HG03097 (cell line): ENCODE data around the gene WWOX.

Source experiments
- ATAC-seq: cut with Tn5 transposase; IDR thresholded peaks from one replicate; pipeline ENCODE4 v1.9.1; 2021; ENCODE audit not compliant: unreplicated experiment, low FRiP score

Gene WWOX

DNA sequence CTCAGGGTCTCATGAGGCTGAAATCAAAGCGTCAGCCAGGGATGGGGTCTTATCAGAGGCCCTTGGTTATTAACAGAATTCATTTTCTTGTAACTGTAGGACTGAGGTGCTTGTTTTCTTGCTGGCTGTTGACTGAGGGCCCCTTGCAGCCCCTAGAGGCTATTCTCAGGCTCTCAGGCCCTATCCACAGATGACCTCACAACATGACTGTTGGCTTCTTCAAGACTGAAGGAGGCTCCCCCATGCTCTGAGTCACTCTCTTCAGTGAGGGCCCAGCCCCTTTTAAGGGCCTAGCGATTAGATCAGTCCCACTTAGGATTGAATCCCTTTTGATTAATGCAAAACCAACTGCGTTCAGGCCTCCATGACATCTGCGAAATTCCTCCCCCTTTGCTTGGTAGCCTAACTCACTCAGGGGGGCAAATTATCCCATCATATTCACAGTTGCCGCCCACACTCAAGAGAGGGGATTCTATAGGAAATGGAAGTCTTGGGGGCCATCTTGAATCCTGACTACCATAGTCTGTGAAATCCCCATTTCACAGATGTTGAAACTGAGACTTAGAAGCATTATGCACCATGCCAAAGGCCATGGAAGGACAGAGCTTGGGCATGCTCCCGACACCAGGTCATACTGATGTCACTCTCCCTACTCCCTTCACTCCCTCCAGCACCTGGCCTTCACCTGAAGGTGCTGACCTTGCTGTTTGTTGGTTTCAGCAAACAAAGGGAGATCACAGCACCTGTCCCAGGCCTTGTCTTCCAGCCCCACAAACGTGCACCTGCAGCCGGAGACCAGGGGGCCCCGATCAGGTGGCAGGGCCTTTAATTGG lies 908.8 kb downstream of the WWOX start:
- ATAC-seq: no peak

DNA sequence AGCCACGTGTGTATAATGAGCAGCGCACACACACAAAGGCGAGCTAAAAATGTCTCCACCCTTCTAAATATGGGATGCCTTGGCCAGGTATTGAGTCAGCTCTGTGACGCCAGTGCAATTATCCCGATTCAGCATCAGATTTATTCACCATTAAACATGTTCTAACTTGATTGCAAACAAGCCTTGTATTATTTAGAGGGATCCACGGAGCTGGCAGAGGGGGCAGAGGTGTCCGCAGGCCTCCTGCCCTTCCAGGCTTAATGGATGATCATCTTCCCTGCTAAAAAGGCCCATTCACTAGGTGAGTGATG lies 909.4 kb downstream of the WWOX start:
- no peak for ATAC-seq

DNA sequence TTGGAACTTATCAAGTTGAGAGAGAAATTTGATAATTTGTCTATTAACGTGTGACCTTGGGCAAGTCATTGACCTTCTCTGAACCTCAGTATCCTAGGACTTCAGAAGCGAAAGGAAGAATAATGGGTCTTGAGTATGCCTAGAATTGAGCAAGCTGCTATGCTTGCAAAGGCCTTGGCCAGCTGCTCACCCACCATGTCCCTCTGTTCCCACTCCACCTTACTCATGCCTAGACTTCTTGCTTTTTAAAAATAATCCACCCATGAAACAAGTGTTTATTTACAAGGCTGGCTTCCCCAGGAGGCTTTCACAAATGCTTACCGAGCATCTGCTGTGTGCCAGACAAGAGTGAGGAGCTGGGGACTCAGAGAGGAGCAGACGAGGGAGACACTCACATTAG lies 910.4 kb downstream of the WWOX start:
- no peak for ATAC-seq

DNA sequence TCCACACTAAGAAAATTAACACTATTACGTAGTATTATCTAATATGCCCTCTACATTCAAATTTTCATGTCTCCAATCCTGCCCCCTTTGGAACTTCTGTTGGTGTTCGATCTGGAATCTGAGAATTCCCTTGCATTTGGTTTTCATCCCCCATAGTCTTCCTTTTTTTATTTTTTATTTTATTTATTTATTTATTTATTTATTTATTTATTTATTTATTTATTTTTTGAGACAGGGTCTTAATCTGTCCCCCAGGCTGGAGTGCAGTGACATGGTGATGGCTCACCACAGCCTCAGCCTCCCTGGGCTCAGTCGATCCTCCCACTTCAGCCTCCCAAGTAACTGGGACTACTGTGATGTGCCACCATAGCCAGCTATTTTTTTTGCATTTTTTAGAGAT lies 911.8 kb downstream of the WWOX start:
- no peak for ATAC-seq

DNA sequence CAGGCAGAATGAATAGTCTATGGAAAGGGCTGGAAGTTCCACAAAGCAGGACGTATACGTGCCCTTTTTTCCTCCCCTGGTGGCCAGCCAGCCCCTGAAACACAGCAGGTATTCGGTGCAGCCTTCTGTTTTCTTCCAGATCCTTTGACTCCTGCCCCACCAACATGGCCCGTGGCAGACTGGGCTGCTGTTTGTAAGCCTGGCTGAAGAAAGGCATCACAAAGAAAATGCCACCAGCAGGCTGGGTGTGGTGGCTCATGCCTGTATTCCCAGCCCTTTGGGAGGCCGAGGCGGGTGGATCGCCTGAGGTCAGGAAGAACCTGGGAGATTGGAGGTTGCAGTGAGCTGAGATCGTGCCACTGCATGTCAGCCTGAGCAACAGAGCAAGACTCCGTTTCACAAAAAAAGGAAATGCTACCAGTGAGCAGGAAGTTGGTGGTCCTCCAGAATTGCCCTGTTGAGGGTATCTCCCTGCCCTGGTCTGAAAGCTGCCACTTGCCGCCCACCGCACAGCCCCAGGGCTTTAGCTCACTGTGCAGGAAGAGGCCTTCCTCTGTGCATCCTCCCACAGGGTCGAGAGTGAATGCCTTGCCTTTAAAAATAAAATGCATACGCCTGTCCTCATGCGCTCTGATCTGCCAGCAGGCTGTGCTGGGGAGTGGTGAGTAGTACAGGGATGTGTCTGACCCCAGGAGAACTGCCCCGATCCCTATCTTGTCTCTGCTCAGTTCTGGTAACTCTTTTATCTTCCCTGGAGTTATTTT lies 913.4 kb downstream of the WWOX start:
- ATAC-seq: no peak

DNA sequence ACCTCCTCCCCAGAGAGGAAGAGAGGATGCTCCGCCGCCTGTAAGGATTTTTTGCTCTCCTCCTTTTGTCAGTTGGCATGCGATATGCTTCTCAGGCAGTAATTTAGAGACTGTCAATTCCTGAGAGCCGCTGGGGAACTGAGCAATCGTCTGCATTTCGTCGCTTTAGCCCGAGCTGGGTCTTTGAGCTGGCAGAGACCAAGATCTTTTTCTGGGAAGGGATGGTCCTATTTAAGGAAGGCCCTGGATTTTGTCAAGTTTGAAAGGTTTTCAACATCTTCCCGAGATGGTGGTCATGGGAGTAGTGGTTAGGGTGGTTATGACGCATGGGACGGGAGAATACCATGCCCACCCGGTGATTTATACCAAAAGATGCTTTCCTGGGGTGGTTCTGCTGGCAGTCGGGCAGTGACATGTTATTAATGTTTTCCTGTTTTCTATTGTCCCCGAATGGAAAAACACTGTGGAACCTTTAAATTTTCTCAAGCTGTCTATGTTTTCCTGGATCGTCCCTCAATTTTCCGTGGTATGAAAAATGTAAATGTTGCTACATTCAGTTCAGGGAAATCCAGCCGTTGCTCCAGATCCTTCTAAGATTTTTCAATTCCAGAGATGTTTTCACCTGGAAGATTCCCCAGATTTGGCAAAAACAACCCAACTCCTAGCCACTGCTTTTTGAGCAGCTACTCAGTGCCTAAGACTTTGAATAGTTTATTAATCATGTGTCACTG lies 914.6 kb downstream of the WWOX start:
- ATAC-seq: no peak

DNA sequence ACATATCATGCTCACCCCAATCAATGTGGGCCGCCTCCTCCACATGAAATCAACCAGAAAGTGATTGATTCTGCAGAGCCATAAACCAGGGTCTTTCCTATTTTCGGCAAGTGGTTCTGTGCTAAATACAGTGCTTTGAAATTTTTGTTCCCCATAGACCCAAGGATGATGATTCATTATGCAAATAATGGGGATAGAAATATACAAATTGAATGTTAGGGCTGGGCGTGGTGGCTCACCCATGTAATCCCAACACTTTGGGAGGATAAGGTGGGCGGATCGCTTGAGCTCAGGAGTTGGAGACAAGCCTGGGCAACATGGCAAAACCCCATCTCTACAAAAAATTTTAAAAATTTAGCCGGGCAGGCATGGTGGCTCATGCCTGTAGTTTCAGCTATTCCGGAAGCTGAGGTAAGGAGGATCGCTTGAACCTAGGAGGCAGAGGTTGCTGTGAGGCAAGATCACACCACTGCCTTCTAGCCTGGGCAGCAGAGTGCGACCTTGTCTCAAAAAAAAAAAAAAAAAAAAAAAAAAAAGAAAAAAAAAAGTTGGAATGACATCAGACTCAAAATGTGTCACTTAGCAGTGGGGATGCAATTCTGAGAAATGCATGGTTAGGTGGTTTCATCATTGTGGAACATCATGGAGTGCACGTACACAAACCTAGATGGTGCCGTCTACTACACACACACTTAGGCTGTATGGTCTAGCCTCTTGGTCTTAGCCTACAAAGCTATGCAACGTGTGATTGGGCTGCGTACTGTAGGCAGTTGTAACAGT lies 919.4 kb downstream of the WWOX start:
- no peak for ATAC-seq

DNA sequence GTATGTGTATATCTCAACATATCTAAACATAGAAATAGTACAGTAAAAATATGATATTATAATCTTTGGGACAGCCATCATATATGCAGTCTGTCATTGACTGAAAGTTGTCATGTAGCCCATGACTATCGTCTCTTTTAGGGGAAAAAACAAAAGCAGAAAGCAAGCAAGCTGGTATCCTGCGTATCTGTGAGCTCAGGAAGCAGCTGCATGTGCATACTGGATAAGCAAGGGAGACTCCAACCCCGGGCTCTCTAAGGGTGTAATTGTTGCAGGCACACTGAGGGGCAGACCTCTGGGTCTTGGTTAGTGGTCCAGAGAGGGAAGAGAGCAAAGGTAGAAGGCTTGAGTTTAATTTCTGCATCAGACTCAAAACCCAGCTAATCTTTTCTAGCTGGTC lies 920.0 kb downstream of the WWOX start:
- no peak for ATAC-seq

DNA sequence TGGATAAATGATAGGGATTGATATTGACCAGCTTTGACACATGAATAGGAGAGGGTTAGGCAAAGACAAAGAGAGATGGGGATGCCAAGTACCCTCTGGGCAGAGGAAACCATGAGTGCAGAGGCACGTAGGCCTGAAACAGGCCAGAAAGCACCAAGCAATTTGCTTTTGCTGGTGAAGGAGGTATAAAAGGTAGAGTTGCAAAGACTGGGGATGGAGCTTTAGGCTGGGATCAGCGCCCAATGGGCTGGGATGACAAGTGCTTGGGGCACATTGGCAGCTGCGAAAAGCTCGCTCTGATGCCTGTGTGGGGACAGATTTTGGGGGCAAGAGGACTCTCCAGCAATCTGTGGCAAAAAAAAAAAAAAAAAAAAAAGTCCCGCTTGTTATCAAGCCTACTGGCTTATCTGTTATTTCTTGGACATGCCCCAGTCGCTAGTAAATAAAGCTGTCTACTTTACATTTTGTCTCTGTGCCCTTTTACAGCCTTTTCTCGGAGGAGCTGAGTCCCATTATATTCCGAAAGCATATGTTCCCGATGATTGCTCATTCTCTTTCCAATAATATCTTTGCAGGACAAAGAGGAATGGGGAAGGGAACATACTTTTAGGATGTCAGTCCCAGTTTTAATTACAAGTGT lies 922.7 kb downstream of the WWOX start:
- ATAC-seq: no peak

DNA sequence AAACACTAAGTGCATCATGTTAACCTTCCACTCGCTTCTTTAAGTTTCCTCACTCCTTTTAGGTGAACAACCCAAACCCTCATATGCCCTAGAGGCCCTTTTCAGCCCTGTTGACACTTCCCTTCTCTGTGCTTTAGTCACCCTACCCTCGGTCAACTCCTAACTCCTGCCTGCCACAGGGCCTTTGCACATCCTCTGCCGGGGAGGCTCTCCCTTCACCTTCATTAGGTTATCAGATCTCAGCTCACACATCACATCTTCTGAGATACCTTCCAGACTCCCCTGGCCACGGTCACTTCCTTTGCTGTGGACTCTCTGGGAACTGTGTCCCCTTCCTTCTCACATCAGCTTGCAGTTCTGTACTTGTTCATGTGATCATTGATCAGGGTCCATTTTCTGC lies 926.7 kb downstream of the WWOX start:
- no peak for ATAC-seq

DNA sequence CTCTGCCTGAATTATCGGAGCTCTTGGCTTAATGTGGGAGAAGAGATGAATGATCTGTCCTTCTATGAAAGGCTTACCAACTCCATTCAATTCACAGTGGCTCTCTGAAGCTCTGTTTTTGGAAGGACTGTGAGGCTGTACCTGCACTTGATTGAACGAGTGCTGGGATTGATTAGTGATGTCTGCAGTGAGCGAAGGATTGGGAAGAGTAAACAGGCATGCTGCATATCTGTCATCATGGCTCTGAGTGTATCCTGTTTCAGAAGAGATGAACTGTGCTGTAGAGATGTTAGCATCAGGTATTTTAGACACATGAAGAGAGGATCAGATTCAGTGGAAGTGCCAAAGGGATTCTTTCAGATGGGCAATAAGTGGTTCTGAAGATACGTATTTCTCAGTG lies 937.1 kb downstream of the WWOX start:
- no peak for ATAC-seq

DNA sequence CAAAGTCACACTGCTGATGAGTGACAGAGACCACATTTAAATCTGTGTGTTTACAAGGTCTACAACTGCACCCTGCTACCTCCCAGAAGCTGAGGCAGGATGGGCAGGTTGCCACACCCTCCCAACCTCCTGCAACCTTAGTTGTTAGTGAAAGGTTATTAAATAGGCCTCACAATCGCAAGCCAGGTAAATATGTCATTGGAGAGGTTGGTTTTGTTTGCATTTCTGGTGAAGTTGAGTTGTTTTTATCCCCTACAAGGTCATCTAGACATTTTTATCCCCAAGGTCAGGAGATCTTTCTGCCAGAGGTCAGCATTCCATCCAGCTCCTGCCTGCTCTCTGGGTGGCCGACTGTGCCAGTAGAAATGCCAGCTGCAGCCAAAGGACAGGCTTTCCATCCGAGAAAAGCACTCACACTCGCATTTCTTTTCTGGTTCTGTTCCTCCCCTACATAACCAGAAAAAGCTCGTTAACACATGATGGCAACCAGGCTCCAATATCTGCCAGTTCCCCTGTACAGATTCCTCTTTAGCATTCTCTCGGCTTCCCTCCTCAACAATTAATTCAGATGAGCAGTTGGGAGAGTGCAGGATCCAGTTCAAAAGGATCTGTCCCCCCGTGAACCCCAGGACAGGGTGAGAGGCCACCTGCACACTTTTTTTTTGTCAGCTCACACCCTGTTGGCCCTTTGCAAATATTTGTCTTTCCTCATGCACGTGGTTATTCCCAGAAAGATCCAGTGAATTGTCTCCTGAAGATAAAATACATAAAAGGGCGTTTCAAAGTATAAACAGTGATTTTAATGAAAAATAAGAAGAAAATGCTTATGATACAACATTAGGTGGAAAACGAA lies 938.3 kb downstream of the WWOX start:
- ATAC-seq: no peak

DNA sequence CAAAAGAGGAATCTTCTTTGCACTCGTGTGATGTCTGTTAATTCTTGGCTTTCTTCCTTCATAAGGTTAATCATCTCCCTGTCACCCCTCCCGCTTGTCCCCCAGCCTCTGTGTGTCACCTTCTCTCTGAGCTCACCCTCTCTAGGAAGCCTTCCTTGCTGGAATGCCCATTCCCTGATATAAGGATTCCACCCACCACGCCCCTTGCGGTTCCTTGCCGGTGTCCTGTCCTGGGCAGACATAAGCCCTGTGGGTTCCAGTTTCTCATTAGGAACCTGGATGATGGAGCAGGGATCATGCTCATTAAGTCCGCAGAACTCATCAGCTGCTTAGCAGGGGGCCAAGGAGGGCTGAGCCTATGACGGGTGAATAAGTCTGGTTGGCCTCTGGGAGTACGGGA lies 941.8 kb downstream of the WWOX start:
- ATAC-seq: no peak

DNA sequence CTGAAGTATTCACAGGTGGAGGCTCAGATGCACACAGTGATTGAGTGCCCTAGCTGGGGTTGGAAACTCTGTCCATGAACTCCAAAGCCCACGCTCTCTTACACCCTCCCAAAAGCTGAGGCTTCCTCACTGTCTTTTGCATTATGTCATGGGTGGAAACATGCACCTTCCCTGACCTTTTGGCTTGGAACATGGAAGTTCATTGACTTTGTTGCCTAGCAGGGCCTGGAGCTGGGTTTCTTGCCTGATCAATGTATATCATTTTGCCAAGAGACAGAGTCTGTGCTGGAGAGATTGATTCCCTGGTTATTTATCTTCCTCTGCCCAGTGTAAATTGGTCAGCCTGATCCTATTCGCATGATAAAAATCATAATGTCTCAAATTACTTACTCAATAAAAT lies 942.7 kb downstream of the WWOX start:
- no peak for ATAC-seq

DNA sequence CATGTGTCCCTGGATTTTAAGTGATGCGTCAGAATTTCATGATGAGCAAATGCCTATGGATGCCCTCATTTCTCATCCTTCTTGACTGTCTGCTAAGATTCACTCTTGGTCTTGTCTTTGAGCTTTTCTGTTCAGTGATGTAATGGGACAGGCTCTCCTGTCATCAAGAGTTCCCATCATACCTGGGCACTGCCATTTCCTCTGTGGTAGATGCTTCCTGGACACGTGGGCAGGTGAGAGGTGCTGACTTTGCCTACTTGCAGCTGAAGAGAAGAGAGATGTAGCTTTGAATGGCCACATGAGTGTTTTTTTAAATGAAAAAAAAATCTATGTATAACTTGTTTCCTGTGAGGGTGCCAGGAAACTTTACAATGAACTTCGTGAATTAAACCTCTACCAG lies 943.4 kb downstream of the WWOX start:
- no peak for ATAC-seq

DNA sequence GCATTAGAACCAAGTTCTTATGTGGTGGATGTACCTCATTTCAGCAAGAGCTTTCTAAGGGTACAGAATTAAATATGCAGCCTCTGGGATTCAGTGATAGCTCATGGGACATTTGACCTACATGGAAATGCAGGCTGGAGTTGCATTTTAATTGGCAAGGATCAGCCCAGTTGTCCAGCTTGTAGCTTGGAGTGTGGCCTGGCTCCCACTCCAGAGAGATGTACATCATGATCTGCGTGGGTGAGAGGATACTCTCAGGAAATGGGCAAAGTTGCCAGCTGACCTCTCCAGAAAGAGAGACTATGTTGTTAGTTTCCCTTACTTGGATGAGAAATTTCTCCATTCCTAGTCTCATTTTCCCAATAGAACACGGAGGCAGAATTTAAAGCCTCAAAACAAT lies 945.7 kb downstream of the WWOX start:
- no peak for ATAC-seq

DNA sequence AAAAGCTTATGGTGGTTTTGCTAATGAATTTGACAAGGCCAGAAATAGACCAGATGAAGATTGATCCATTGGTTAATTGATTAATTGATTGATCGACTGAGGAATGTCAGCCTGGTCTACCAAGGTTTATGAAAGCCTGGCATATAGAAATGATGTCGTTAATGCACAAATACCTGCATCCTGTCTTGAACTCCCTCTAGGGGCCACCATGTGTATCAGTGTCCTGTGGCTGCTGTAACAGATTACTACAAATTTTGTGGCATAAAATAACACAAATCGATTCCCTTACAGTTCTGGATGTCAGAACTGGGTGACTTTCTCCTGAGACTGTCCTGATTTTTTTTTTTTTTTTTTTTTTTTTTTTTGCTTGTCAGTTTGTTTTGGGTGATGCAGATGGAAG lies 947.9 kb downstream of the WWOX start:
- no peak for ATAC-seq

DNA sequence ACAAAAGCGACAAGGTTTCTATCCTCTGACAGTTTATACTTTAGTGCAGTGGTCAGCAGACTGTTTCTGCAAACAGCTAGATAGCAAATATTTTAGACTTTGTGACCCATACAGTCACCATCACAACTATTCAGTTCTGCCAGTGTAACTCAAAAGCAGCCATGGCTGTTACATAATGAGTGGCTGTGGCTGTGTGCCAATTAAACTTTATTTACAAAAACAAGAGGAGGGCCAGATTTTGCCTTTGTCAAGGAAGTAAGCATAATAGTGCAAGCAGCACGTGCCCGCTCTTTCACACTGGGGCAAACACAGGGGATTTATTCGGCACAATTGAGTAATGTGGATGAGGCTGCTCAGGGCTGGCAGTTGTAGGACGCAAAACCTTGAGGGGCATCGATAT lies 949.6 kb downstream of the WWOX start:
- no peak for ATAC-seq

DNA sequence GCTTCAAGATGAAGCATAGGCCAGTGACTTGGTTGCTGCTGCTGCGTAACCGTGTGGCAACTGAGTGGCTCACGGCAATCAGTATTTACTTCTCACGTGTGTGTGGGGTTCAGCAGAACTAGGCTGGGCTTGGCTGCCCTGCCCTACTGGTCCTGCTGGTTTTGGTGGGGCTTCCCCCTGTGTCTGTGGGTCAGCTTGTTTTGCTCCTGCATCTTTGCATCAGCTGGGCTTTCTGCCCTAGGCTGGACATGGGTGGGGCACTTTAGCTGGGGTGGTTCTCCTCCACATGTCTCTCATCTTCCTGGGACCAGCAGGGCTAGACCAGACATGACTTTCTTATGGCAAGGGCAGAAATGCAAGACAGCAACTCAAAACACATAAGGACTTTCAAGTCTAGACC lies 950.6 kb downstream of the WWOX start:
- ATAC-seq: no peak

DNA sequence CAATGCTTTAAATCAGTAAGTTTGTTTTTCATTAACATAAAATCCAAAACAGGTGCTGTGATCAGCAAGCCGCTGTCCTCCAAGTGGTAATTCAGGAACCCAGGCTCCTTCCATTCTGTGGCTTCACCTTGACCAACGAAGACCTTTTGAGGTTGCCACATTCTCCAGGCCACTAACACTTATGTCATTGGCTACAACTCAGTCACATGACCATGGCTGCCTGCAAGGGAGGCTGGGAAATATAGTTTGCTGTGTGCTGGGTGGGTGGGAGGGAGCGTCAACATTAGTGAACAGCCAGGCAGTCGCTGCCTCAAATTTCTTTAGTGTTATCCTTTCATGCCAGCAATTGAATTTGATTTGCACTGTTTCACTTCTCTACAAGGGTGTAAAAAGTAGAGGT lies 951.9 kb downstream of the WWOX start:
- no peak for ATAC-seq
